AG04449 (cell line): ENCODE data around the gene U2AF2.

Experiments used
- CTCF ChIA-PET: fragments of 350-600 bp; formaldehyde crosslinking; extraction: SDS; loops from one replicate; lab custom pipeline; 2021; ENCODE audit warnings: antibody characterized with exemption; lab: Yijun Ruan, JAX
- POLR2A ChIA-PET: fragments of 400-600, 350-600 bp; formaldehyde crosslinking; extraction: SDS; loops from one replicate; lab custom pipeline; 2020; ENCODE audit warnings: antibody characterized with exemption, inconsistent platforms; lab: Yijun Ruan, JAX
- DNase-seq: peaks from one replicate; pipeline ENCODE4 v3.0.0-alpha.2; 2010; ENCODE audit warnings: low read depth, low spot score
- H3K4me3 ChIP-seq: 2 replicates; pipeline ENCODE4 v1.5.1; 2011; ENCODE audit warnings: low read depth, mild to moderate bottlenecking, control low read depth, low read length
- TF ChIP-seq, protein P1 (sequence below): IDR thresholded peaks from one replicate; pipeline ENCODE4 v1.5.1; 2011; ENCODE audit warnings: mild to moderate bottlenecking, moderate library complexity, low read length, control low read depth, inconsistent platforms; ENCODE audit not compliant: insufficient read depth; ENCODE audit errors: missing control alignments

U2AF2 gene

DNA sequence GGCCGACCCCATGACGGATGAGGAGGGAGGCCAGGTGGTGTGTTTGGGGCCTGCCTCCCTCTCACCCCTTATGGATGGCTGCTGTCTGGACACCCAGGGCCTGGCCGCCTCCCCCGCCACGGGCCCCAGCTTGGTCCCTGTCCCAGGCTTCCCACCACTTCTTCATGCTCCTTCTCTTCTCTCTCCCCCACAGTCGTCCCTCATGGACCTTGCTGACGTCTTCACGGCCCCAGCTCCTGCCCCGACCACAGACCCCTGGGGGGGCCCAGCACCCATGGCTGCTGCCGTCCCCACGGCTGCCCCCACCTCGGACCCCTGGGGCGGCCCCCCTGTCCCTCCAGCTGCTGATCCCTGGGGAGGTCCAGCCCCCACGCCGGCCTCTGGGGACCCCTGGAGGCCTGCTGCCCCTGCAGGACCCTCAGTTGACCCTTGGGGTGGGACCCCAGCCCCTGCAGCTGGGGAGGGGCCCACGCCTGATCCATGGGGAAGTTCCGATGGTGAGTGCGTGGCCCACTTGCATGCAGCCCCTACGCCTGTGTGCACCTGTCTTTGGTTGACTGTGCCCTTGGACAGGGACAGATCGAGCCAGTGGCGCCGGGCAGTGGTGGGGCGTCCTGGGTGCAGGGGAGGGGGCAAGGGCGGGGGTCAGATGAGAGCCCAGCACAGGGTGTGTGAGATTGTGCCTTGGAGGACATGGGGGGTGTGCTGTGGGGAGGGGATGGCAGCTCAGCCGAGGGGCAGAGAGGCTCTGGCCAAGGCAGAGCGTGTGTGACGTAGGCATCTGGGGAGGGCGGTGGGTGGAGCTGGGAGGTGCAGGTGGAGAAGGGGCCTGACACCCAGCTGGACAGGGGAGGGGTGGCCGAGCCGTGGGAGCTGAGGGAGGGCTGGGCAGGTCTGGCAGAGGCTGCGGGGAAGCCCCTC, 37.0 kb downstream of the U2AF2 start:
- CTCF ChIA-PET: interaction anchor here (1.2 to 1.4 kb wide), 2 partner anchors 10 to 21 kb away, joined by 3 to 4 read pairs; no protein-coding TSS in a partner anchor
- POLR2A ChIA-PET: no interaction called here
- no peak for DNase-seq
- TF ChIP-seq, protein P1, sequence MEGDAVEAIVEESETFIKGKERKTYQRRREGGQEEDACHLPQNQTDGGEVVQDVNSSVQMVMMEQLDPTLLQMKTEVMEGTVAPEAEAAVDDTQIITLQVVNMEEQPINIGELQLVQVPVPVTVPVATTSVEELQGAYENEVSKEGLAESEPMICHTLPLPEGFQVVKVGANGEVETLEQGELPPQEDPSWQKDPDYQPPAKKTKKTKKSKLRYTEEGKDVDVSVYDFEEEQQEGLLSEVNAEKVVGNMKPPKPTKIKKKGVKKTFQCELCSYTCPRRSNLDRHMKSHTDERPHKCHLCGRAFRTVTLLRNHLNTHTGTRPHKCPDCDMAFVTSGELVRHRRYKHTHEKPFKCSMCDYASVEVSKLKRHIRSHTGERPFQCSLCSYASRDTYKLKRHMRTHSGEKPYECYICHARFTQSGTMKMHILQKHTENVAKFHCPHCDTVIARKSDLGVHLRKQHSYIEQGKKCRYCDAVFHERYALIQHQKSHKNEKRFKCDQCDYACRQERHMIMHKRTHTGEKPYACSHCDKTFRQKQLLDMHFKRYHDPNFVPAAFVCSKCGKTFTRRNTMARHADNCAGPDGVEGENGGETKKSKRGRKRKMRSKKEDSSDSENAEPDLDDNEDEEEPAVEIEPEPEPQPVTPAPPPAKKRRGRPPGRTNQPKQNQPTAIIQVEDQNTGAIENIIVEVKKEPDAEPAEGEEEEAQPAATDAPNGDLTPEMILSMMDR: no peak
- no peak overlapping the region for H3K4me3 ChIP-seq

DNA sequence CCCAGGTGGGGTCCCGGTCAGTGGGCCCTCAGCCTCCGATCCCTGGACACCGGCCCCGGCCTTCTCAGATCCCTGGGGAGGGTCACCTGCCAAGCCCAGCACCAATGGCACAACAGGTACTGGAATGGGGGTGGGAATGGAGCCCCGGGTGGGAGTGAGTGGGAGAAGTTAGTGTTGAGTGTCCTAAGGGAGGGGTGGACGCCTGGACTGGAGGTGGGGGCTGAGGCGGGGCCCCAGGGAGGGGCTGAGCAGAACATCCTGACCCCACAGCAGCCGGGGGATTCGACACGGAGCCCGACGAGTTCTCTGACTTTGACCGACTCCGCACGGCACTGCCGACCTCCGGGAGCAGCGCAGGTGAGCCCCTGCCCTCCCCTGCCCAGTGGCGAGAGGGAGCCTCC, 37.8 kb downstream of the U2AF2 start:
- TF ChIP-seq, protein P1: no peak
- no peak for DNase-seq
- CTCF ChIA-PET: interaction anchor here (1.2 to 1.4 kb wide), 2 partner anchors 11 to 22 kb away, joined by 3 to 4 read pairs; no protein-coding TSS in a partner anchor
- POLR2A ChIA-PET: no interaction called here
- no peak overlapping the region for H3K4me3 ChIP-seq

DNA sequence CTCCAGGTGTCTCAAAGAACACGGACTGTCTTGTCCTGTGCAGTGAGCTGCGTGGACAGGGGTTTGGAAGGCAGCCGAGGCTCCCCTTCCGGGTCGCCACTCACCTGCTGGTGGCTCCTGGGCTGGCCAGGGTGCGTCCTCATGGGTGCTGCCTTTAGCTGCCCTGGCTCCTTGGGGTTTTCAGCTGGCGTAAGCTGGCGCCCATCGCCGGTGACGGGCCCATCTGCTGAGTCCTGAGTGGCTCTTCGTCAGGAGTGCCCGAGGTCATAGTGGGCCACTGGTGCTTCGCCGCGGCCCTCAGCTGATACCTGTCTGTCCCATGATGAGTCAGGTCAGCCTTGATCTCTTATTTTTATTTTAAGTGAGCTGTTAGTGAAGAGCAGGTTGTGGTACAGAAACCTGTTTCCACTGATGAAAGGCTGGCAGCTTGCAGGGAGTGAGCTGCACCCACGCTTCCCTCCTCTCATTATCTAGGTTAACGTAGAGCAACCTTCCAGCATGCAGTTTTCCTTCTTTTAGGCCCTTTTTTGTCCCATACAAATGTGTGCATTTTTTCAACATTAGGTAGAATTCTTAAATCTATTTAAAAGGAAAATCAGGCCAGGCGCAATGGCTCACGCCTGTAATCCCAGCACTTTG, 38.6 kb downstream of the U2AF2 start:
- DNase-seq: no peak
- ChIA-PET POLR2A (no interaction called here), CTCF (no interaction called here)
- TF ChIP-seq, protein P1: no peak
- H3K4me3 ChIP-seq: no peak overlapping the region

DNA sequence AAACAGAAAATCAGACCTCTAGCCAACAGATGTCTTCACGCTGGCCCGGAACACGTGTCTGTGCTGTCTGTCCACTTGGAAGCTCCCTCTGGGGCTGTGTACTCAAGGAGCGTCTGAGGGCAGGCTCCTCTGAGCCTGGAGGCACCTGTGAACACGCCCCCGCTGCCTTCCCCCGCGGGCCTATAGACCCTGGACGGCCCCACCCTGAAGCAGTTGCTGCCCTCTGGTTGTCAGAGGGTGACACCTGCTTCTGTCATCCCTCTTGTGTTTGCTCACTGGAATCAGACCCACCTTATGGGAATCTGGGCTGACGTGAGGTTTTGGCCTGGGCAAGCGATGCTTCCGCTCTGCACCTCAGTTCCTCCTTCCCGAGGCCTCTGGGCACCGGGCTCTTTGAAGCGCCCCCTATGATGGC, 39.4 kb downstream of the U2AF2 start:
- ChIA-PET CTCF (no interaction called here), POLR2A (no interaction called here)
- DNase-seq: no peak
- no peak overlapping the region for H3K4me3 ChIP-seq
- TF ChIP-seq, protein P1: no peak

DNA sequence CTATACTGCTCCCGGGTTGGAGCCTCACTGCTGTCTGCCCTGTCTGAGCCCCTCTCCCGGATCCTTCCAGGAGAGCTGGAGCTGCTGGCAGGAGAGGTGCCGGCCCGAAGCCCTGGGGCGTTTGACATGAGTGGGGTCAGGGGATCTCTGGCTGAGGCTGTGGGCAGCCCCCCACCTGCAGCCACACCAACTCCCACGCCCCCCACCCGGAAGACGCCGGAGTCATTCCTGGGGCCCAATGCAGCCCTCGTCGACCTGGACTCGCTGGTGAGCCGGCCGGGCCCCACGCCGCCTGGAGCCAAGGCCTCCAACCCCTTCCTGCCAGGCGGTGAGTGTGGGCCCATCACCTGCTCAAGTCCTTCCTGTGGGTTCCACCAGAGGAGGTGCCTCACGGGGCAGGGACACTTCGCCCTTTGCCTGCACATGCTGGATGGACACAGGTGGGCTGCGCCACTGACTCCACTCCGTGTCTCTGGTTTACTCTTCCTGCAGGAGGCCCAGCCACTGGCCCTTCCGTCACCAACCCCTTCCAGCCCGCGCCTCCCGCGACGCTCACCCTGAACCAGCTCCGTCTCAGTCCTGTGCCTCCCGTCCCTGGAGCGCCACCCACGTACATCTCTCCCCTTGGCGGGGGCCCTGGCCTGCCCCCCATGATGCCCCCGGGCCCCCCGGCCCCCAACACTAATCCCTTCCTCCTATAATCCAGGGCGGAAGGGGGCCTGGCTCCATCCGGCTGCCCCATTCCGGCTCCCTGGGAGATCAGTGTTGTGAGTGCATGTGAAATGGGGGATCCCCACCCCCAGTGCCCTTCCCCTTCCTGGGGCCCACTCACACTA, 40.0 kb downstream of the U2AF2 start:
- POLR2A ChIA-PET: no interaction called here

More for the DNA sequence above, 40.0 kb downstream of the U2AF2 start:
- no peak for DNase-seq
- TF ChIP-seq, protein P1: no peak
- no peak overlapping the region for H3K4me3 ChIP-seq
- CTCF ChIA-PET: no interaction called here
